Muscle of leg (tissue), 11 donors: ENCODE measurements around the gene PTCD3. TPM values are rescaled to one million over a fixed set of nuclear protein-coding genes. Genes with fewer than 3 reads are reported as not detected.
A peak's percentile ranks its signal among the peaks of the same experiment; 100 is the strongest.

Source experiments
- DNase-seq: peaks from one replicate; pipeline ENCODE4 v3.0.0; 2013
- H3K27ac ChIP-seq: one replicate; pipeline ENCODE4 v1.5.1; 2013; ENCODE audit warnings: mild to moderate bottlenecking, low read length, control low read depth
- H3K27me3 ChIP-seq: one replicate; pipeline ENCODE4 v1.6.1; 2013; ENCODE audit warnings: low read length; ENCODE audit not compliant: control insufficient read depth, insufficient read depth
- H3K36me3 ChIP-seq: one replicate; pipeline ENCODE4 v1.6.1; 2013; ENCODE audit warnings: low read length; ENCODE audit not compliant: control insufficient read depth, insufficient read depth
- H3K4me1 ChIP-seq: one replicate; pipeline ENCODE4 v1.6.1; 2013; ENCODE audit warnings: low read length; ENCODE audit not compliant: control insufficient read depth, insufficient read depth
- H3K4me3 ChIP-seq: one replicate; pipeline ENCODE4 v1.5.1; 2013; ENCODE audit warnings: low read length, control low read depth
- H3K9me3 ChIP-seq: replicated peaks from 2 replicates; pipeline ENCODE4 v1.6.1; 2013; ENCODE audit warnings: low read depth, low read length; ENCODE audit not compliant: control insufficient read depth
- WGBS: methylation state at CpG from one replicate; pipeline ENCODE4 v1.1.5; 2013; ENCODE audit warnings: missing lambda C conversion rate; ENCODE audit not compliant: insufficient coverage; 5-methylcytosine and 5-hydroxymethylcytosine counted together
- polyA plus RNA-seq, 8 donors: library from polyadenylated mRNA; unstranded; fragments of 120-200 nt; gene quantifications; one replicate each; pipeline versions ENCODE4 v1.2.1 to v1.2.3, GENCODE V29; 2013; ENCODE audit warnings: inconsistent platforms in 1 of 8, low replicate concordance in 1 of 8; ENCODE audit not compliant: insufficient read length in 8 of 8, insufficient read depth in 1 of 8
- total RNA-seq: library from RNA; stranded (reverse); fragments of 120-200 nt; gene quantifications from one replicate; pipeline ENCODE4 v1.2.4, GENCODE V29; 2013

The PTCD3 gene
- total and polyA plus RNA-seq, 9 donors = 56.9 to 88.6 (median 66.8) TPM

DNA sequence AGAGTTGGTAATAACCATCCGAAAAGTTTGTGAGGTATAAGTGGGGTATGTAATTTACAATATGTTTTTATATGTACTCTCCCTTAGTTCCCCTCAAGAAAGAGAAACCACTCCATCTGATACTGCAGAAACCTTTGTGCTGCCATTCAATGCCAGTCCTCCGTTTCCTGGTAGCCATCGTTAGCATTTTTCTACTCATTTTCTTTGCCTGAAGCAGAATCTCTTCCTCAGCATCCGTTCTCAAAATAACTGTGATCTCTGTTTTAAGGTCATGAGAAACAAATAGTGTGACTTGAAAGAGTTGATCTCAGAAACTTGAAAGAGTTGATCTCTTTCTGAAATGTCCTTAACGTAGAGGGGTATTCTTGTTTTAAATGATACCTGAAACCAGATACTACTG lies 996 bp downstream of the PTCD3 start:
- no peak for DNase-seq
- H3K27me3 ChIP-seq = no peaks in the 10 kb centered on the region
- H3K4me1 ChIP-seq = peaks cover 4% of the 10 kb centered on the region
- no peaks in the 10 kb centered on the region for H3K9me3 ChIP-seq
- H3K27ac ChIP-seq = no peak overlapping the region
- H3K4me3 ChIP-seq = peak overlapping the region; percentile 77
- peaks cover 21% of the 10 kb centered on the region for H3K36me3 ChIP-seq
- WGBS = 10% methylated on average over 2 of the region's 5 CpGs

- Histone ChIP-seq H3K27ac (no peak overlapping the region), H3K4me1 (no peaks in the 10 kb centered on the region), H3K36me3 (peaks cover 74% of the 10 kb centered on the region), H3K27me3 (no peaks in the 10 kb centered on the region), H3K9me3 (no peaks in the 10 kb centered on the region), H3K4me3 (no peak overlapping the region)
- DNase-seq = no peak
- WGBS = no CpG with 5 or more reads among the region's 2 CpGs
Measured at GRCh38 chr2:86118130-86118529, 12.1 kb downstream of the PTCD3 start.

DNA sequence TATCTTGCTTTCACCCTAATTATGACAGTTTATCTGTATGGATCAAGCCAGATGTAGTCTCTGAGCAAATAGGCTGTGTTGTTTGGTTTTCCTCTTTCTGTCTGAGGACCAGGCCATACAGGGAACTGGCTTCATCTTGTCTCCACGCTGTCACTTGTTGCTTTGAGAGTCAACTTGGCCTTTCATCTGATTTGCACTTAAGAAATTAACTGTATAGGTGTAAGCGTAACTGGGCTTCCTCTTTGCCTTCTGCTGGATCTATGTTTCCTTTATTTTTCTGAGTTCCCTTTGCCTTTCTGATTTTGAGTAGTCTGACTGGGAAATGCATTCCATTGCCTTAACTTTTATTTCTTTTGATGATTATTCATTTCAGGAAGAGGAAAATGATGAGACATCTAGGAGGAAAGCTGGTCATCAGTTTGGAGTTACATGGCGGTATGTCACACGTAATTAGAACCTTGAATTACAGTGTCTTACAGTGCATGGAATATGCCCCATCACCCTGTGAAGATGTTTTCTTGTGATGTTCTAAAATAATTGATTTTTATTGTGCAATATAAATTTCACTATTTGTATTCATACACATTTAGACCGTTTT lies 17.4 kb downstream of the PTCD3 start:
- no peaks in the 10 kb centered on the region for H3K9me3 ChIP-seq
- H3K27me3 ChIP-seq = no peaks in the 10 kb centered on the region
- H3K4me3 ChIP-seq = no peak overlapping the region
- peaks cover 64% of the 10 kb centered on the region for H3K36me3 ChIP-seq
- 92% methylated on average over 2 of the region's 5 CpGs for WGBS
- no peak overlapping the region for H3K27ac ChIP-seq
- DNase-seq = no peak
- no peaks in the 10 kb centered on the region for H3K4me1 ChIP-seq

GRCh38 chr2:86124683-86125082 lies 18.6 kb downstream of the PTCD3 start:
- Histone ChIP-seq H3K9me3 (no peaks in the 10 kb centered on the region), H3K27me3 (no peaks in the 10 kb centered on the region), H3K4me3 (no peak overlapping the region), H3K27ac (no peak overlapping the region), H3K4me1 (no peaks in the 10 kb centered on the region), H3K36me3 (peaks cover 61% of the 10 kb centered on the region)
- no peak for DNase-seq
- no CpG with 5 or more reads among the region's 5 CpGs for WGBS

- WGBS = 100% methylated on average over 1 of the region's 4 CpGs
- no peak for DNase-seq
- Histone ChIP-seq H3K9me3 (no peaks in the 10 kb centered on the region), H3K27ac (no peak overlapping the region), H3K27me3 (no peaks in the 10 kb centered on the region), H3K4me3 (no peak overlapping the region), H3K36me3 (peaks cover 82% of the 10 kb centered on the region), H3K4me1 (no peaks in the 10 kb centered on the region)
Measured at GRCh38 chr2:86134709-86135108, 28.7 kb downstream of the PTCD3 start.

GRCh38 chr2:86135653-86136052 lies 29.6 kb downstream of the PTCD3 start:
- H3K9me3 ChIP-seq = no peaks in the 10 kb centered on the region
- H3K27ac ChIP-seq = no peak overlapping the region
- no peak for DNase-seq
- H3K27me3 ChIP-seq = no peaks in the 10 kb centered on the region
- peaks cover 80% of the 10 kb centered on the region for H3K36me3 ChIP-seq
- WGBS = 78% methylated on average over 4 of the region's 5 CpGs
- H3K4me3 ChIP-seq = no peak overlapping the region
- no peaks in the 10 kb centered on the region for H3K4me1 ChIP-seq

DNA sequence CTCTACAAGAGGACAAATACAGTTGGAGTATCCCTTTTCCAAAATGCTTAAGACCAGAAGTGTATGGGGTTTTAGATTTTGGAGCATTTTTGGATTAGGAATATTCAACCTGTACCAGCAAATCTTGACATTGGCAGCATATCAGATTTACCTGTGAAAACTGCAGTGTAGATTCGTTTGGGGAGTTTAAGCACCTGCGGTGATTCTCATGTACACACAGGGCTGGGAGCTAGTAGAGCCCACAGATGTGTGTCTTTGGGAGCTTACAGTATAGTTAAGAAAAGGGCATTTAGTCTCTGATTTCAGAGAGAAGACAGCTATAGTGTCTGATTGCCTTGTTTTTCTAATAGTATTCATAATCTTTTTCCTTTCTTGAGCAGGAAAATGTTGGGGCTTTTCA lies 30.1 kb downstream of the PTCD3 start:
- Histone ChIP-seq H3K36me3 (peaks cover 81% of the 10 kb centered on the region), H3K4me1 (no peaks in the 10 kb centered on the region), H3K27ac (no peak overlapping the region), H3K27me3 (no peaks in the 10 kb centered on the region), H3K4me3 (no peak overlapping the region), H3K9me3 (no peaks in the 10 kb centered on the region)
- 100% methylated on average over 2 of the region's 2 CpGs for WGBS
- no peak for DNase-seq

DNA sequence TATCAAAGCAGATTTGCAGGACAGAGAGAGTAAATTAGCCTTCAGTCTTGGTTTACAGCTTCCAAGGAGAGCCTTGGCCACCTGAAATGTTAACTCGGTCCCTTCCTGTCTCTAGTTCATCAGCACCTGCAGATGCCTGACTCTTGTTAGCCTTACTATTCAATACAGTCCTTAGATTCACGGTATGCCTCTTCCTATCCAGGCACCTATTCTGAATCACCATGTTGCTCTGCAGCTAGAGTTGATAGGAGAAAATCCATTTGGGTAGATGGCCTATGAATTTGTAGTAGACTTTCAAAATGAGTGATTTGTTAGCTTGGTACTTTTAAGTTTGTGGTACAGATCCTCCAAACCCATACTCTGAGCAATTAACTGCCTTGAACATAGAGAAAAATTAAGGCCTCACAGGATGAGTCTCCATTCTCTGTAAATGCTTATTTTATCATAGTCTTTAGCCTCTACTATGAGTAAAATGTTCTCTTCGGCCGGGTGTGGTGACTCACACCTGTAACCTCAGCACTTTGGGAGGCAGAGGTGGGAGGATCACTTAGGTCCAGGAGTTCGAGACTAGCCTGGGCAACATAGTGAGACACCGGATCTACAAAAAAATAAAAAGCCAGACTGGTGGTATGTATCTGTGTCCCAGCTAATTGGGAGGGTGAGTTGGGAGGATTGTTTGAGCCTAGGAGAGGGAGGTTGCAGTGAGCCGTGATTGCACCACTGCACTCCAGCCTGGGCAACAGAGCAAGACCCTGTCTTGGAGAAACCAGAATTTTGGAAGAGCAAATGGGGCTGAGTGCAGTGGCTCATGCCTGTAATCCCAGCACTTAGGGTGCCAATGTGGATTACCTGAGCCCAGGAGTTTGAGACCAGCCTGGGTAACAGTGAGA lies 32.9 kb downstream of the PTCD3 start:
- 86% methylated on average over 3 of the region's 7 CpGs for WGBS
- Histone ChIP-seq H3K4me1 (no peaks in the 10 kb centered on the region), H3K36me3 (peaks cover 71% of the 10 kb centered on the region), H3K27ac (no peak overlapping the region), H3K27me3 (no peaks in the 10 kb centered on the region), H3K4me3 (no peak overlapping the region), H3K9me3 (no peaks in the 10 kb centered on the region)
- no peak for DNase-seq

- Histone ChIP-seq H3K36me3 (peaks cover 71% of the 10 kb centered on the region), H3K4me3 (no peak overlapping the region), H3K27me3 (no peaks in the 10 kb centered on the region), H3K9me3 (no peaks in the 10 kb centered on the region), H3K27ac (no peak overlapping the region), H3K4me1 (no peaks in the 10 kb centered on the region)
- no peak for DNase-seq
- no CpG with 5 or more reads among the region's 4 CpGs for WGBS
Measured at GRCh38 chr2:86139981-86140380, 33.9 kb downstream of the PTCD3 start.

DNA sequence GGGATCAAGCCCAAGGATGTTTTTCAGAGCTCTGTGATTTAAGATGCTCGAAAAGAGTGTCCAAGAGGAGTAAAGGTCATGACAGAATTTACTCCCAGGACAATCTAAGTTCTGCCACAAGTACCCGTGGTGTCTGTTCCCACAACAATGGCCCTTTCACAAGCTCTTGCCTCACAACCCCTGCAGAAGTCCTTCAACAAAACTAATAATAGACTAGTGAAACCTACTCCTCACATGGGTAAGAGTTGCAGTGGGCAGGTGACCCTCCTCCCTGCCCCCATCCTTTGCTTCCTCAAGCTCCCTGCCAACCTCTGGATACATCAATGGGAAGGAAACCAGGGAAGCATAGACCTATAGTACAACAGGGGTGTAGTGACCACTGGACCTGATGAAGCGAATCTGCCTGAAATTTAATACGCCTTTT lies 34.9 kb downstream of the PTCD3 start:
- H3K36me3 ChIP-seq = peaks cover 71% of the 10 kb centered on the region
- DNase-seq = no peak
- WGBS = 100% methylated on average over 1 of the region's 4 CpGs
- H3K27ac ChIP-seq = no peak overlapping the region
- no peak overlapping the region for H3K4me3 ChIP-seq
- H3K4me1 ChIP-seq = no peaks in the 10 kb centered on the region
- no peaks in the 10 kb centered on the region for H3K27me3 ChIP-seq
- H3K9me3 ChIP-seq = no peaks in the 10 kb centered on the region
